Measurements from ENCODE around the gene CTBP1.
"Not testable (repeated sequence)": the region's sequence is repeated elsewhere in the genome, so short reads cannot be mapped to it uniquely, and the experiment has no call there.

Gene CTBP1

GRCh38 chr4:1248245-1249147 lies at the start of gene CTBP1:
TSS of gene CTBP1 (minus strand) at chr4:1249130. CDS start at chr4:1241331, 7,799 bp downstream.
- peak; percentile 66 to 83 for DNase-seq

- DNase-seq = no peak
Measured at GRCh38 chr4:1298461-1298860, 49.5 kb upstream of the CTBP1 start.

GRCh38 chr4:1297456-1298325 lies 48.8 kb upstream of the CTBP1 start:
- no peak for DNase-seq

GRCh38 chr4:1297023-1297395 lies 48.1 kb upstream of the CTBP1 start:
- no peak for DNase-seq

GRCh38 chr4:1296324-1297022 lies 47.5 kb upstream of the CTBP1 start:
- no peak for DNase-seq

GRCh38 chr4:1295405-1296055 lies 46.6 kb upstream of the CTBP1 start:
- DNase-seq = no peak

- no peak for DNase-seq
Measured at GRCh38 chr4:1294891-1295290, 46.0 kb upstream of the CTBP1 start.

GRCh38 chr4:1294424-1294823 lies 45.5 kb upstream of the CTBP1 start:
- DNase-seq = no peak

GRCh38 chr4:1293991-1294390 lies 45.1 kb upstream of the CTBP1 start:
- DNase-seq = no peak

GRCh38 chr4:1293531-1293941 lies 44.6 kb upstream of the CTBP1 start:
- DNase-seq = no peak

- not testable (repeated sequence) for DNase-seq
Measured at GRCh38 chr4:1292703-1293011, 43.7 kb upstream of the CTBP1 start.

- DNase-seq = no peak
Measured at GRCh38 chr4:1291996-1292702, 43.2 kb upstream of the CTBP1 start.

- no peak for DNase-seq
Measured at GRCh38 chr4:1291091-1291490, 42.2 kb upstream of the CTBP1 start.

GRCh38 chr4:1290165-1290977 lies 41.4 kb upstream of the CTBP1 start:
- DNase-seq = no peak

GRCh38 chr4:1289207-1290164 lies 40.6 kb upstream of the CTBP1 start, which contains the start of gene MAEA:
TSS of gene MAEA (plus strand) at chr4:1289891. CDS start at chr4:1289914, 23 bp downstream.
- DNase-seq = peak; percentile 95 to 96

- no peak for DNase-seq
Measured at GRCh38 chr4:1288786-1289185, 39.9 kb upstream of the CTBP1 start.

- peak in 1 of 2 donors; percentile 40 for DNase-seq
Measured at GRCh38 chr4:1285790-1286553, 37.0 kb upstream of the CTBP1 start.

GRCh38 chr4:1285151-1285789 lies 36.3 kb upstream of the CTBP1 start:
- DNase-seq = no peak

- DNase-seq = no peak
Measured at GRCh38 chr4:1283711-1284110, 34.8 kb upstream of the CTBP1 start.

All from stimulated activated CD4-positive, alpha-beta T cell treated with anti-CD3 and anti-CD28 coated beads, Interleukin-2, amount 100 ng/mL, for 48 hours (primary cell).